Pons (tissue), 1 donor: Measurements from ENCODE around the gene TRMT10C.
"Not testable (repeated sequence)": the region's sequence is repeated elsewhere in the genome, so short reads cannot be mapped to it uniquely, and the experiment has no call there.

Experiments
- DNase-seq: peaks from one replicate; pipeline ENCODE4 v3.0.0-alpha.2; 2016; ENCODE audit warnings: low spot score

Gene TRMT10C

GRCh38 chr3:101548527-101549105 lies 13.1 kb upstream of the TRMT10C start:
- DNase-seq = no peak

GRCh38 chr3:101549473-101549872 lies 12.2 kb upstream of the TRMT10C start:
- DNase-seq = no peak

GRCh38 chr3:101551359-101552081 lies 10.1 kb upstream of the TRMT10C start:
- DNase-seq = not testable (repeated sequence)

- DNase-seq = not testable (repeated sequence)
Measured at GRCh38 chr3:101553381-101553780, 8.3 kb upstream of the TRMT10C start.

- no peak for DNase-seq
Measured at GRCh38 chr3:101556064-101556463, 5.6 kb upstream of the TRMT10C start.

GRCh38 chr3:101567528-101568317 lies 6.1 kb downstream of the TRMT10C start:
- no peak for DNase-seq

- no peak for DNase-seq
Measured at GRCh38 chr3:101571028-101571895, 9.6 kb downstream of the TRMT10C start.

- peak; percentile 99 for DNase-seq
Measured at GRCh38 chr3:101573449-101574387, 12.1 kb downstream of the TRMT10C start, which contains the start of gene PCNP. TSS of gene PCNP (plus strand) at chr3:101574180. CDS start at chr3:101574216, 36 bp downstream.

GRCh38 chr3:101574388-101575112 lies 12.9 kb downstream of the TRMT10C start:
- peak; percentile 49 for DNase-seq

GRCh38 chr3:101577286-101577685 lies 15.6 kb downstream of the TRMT10C start:
- DNase-seq = no peak

- no peak for DNase-seq
Measured at GRCh38 chr3:101588616-101589015, 26.9 kb downstream of the TRMT10C start.

GRCh38 chr3:101591071-101591470 lies 29.4 kb downstream of the TRMT10C start:
- DNase-seq = no peak

- no peak for DNase-seq
Measured at GRCh38 chr3:101602731-101603130, 41.1 kb downstream of the TRMT10C start.

GRCh38 chr3:101603184-101603583 lies 41.5 kb downstream of the TRMT10C start:
- DNase-seq = no peak

- DNase-seq = not testable (repeated sequence)
Measured at GRCh38 chr3:101605398-101605797, 43.7 kb downstream of the TRMT10C start.

- no peak for DNase-seq
Measured at GRCh38 chr3:101611023-101611422, 49.4 kb downstream of the TRMT10C start.

GRCh38 chr3:101613014-101613413 lies 51.3 kb downstream of the TRMT10C start:
- DNase-seq = not testable (repeated sequence)

GRCh38 chr3:101615525-101615924 lies 53.9 kb downstream of the TRMT10C start:
- DNase-seq = no peak
